Measurements from ENCODE around the gene DYNLRB1.

The DYNLRB1 gene

GRCh38 chr20:34531608-34532265 lies 15.5 kb downstream of the DYNLRB1 start:
- Histone ChIP-seq H3K4me1 (ENCODE audit: control insufficient read depth, low read depth, low read length) (no peaks in the 10 kb centered on the region), H2BK5ac (ENCODE audit: low read length) (no peak overlapping the region), H3K4me3 (ENCODE audit: low read length) (no peak overlapping the region), H3K4me2 (ENCODE audit: low read length) (no peak overlapping the region), H2AK5ac (ENCODE audit: low read length) (no peak overlapping the region), H3K27ac (ENCODE audit: low read depth, low read length) (no peak overlapping the region), H2BK15ac (replicated peaks; ENCODE audit: low read depth) (no peak overlapping the region), H3K79me2 (ENCODE audit: control insufficient read depth, insufficient read depth, low read length) (no peaks in the 10 kb centered on the region), H3K56ac (ENCODE audit: low read length) (no peak overlapping the region), H2BK120ac (ENCODE audit: low read depth, low read length) (no peak overlapping the region), H4K5ac (ENCODE audit: low read length) (no peak overlapping the region), H3K18ac (ENCODE audit: low read length) (no peak overlapping the region), H3K36me3 (ENCODE audit: control insufficient read depth, insufficient read depth, low read length) (peaks cover 15% of the 10 kb centered on the region), H3K23ac (ENCODE audit: low read length) (no peak overlapping the region), H3K27me3 (ENCODE audit: insufficient read depth, low read length, poor library complexity) (no peaks in the 10 kb centered on the region), H3K9ac (ENCODE audit: low read length) (no peak overlapping the region), H3K79me1 (ENCODE audit: low read length) (peaks cover 6% of the 10 kb centered on the region), H3K4ac (ENCODE audit: low read depth, low read length) (no peak overlapping the region), H4K8ac (ENCODE audit: low read depth, low read length) (no peak overlapping the region)
- DNase-seq: no peak
- no CpG with 5 or more reads among the region's 8 CpGs for WGBS (ENCODE audit: extremely low coverage, insufficient coverage, low lambda C conversion rate)

- H3K4me2 ChIP-seq (ENCODE audit: low read length): no peak overlapping the region
- H2BK5ac ChIP-seq (ENCODE audit: low read length): no peak overlapping the region
- WGBS (ENCODE audit: extremely low coverage, insufficient coverage, low lambda C conversion rate): no CpG with 5 or more reads among the region's 8 CpGs
- no peak overlapping the region for H3K4ac ChIP-seq (ENCODE audit: low read depth, low read length)
- DNase-seq: no peak
- no peak overlapping the region for H2BK15ac ChIP-seq (replicated peaks; ENCODE audit: low read depth)
- H3K4me1 ChIP-seq (ENCODE audit: control insufficient read depth, low read depth, low read length): no peaks in the 10 kb centered on the region
- H3K79me2 ChIP-seq (ENCODE audit: control insufficient read depth, insufficient read depth, low read length): no peaks in the 10 kb centered on the region
- H3K56ac ChIP-seq (ENCODE audit: low read length): no peak overlapping the region
- no peak overlapping the region for H2BK120ac ChIP-seq (ENCODE audit: low read depth, low read length)
- H3K9ac ChIP-seq (ENCODE audit: low read length): no peak overlapping the region
- peaks cover 6% of the 10 kb centered on the region for H3K79me1 ChIP-seq (ENCODE audit: low read length)
- H3K4me3 ChIP-seq (ENCODE audit: low read length): no peak overlapping the region
- no peak overlapping the region for H4K5ac ChIP-seq (ENCODE audit: low read length)
- peaks cover 14% of the 10 kb centered on the region for H3K36me3 ChIP-seq (ENCODE audit: control insufficient read depth, insufficient read depth, low read length)
- H3K18ac ChIP-seq (ENCODE audit: low read length): no peak overlapping the region
- H2AK5ac ChIP-seq (ENCODE audit: low read length): no peak overlapping the region
- H4K8ac ChIP-seq (ENCODE audit: low read depth, low read length): no peak overlapping the region
- H3K27me3 ChIP-seq (ENCODE audit: insufficient read depth, low read length, poor library complexity): no peaks in the 10 kb centered on the region
- no peak overlapping the region for H3K27ac ChIP-seq (ENCODE audit: low read depth, low read length)
- H3K23ac ChIP-seq (ENCODE audit: low read length): no peak overlapping the region
Observed at GRCh38 chr20:34532320-34532719, 16.1 kb downstream of the DYNLRB1 start.

- Histone ChIP-seq H3K4ac (ENCODE audit: low read depth, low read length) (no peak overlapping the region), H4K8ac (ENCODE audit: low read depth, low read length) (no peak overlapping the region), H4K5ac (ENCODE audit: low read length) (no peak overlapping the region), H3K4me1 (ENCODE audit: control insufficient read depth, low read depth, low read length) (no peaks in the 10 kb centered on the region), H3K27ac (ENCODE audit: low read depth, low read length) (no peak overlapping the region), H3K23ac (ENCODE audit: low read length) (no peak overlapping the region), H2BK5ac (ENCODE audit: low read length) (no peak overlapping the region), H3K79me2 (ENCODE audit: control insufficient read depth, insufficient read depth, low read length) (no peaks in the 10 kb centered on the region), H2BK15ac (replicated peaks; ENCODE audit: low read depth) (no peak overlapping the region), H3K79me1 (ENCODE audit: low read length) (peaks cover 6% of the 10 kb centered on the region), H2BK120ac (ENCODE audit: low read depth, low read length) (no peak overlapping the region), H2AK5ac (ENCODE audit: low read length) (no peak overlapping the region), H3K4me2 (ENCODE audit: low read length) (no peak overlapping the region), H3K18ac (ENCODE audit: low read length) (no peak overlapping the region), H3K27me3 (ENCODE audit: insufficient read depth, low read length, poor library complexity) (no peaks in the 10 kb centered on the region), H3K9ac (ENCODE audit: low read length) (no peak overlapping the region), H3K56ac (ENCODE audit: low read length) (no peak overlapping the region), H3K36me3 (ENCODE audit: control insufficient read depth, insufficient read depth, low read length) (peaks cover 14% of the 10 kb centered on the region), H3K4me3 (ENCODE audit: low read length) (no peak overlapping the region)
- no peak for DNase-seq
- no CpG with 5 or more reads among the region's 7 CpGs for WGBS (ENCODE audit: extremely low coverage, insufficient coverage, low lambda C conversion rate)
Observed at GRCh38 chr20:34532756-34533155, 16.5 kb downstream of the DYNLRB1 start.

GRCh38 chr20:34534391-34535165 lies 18.4 kb downstream of the DYNLRB1 start:
- no peak overlapping the region for H3K27ac ChIP-seq (ENCODE audit: low read depth, low read length)
- no peak overlapping the region for H3K4me2 ChIP-seq (ENCODE audit: low read length)
- DNase-seq: no peak
- WGBS (ENCODE audit: extremely low coverage, insufficient coverage, low lambda C conversion rate): no CpG with 5 or more reads among the region's 15 CpGs
- no peak overlapping the region for H2AK5ac ChIP-seq (ENCODE audit: low read length)
- no peak overlapping the region for H2BK5ac ChIP-seq (ENCODE audit: low read length)
- no peak overlapping the region for H2BK15ac ChIP-seq (replicated peaks; ENCODE audit: low read depth)
- no peak overlapping the region for H3K23ac ChIP-seq (ENCODE audit: low read length)
- no peak overlapping the region for H2BK120ac ChIP-seq (ENCODE audit: low read depth, low read length)
- peaks cover 6% of the 10 kb centered on the region for H3K79me1 ChIP-seq (ENCODE audit: low read length)
- no peak overlapping the region for H3K18ac ChIP-seq (ENCODE audit: low read length)
- no peak overlapping the region for H4K5ac ChIP-seq (ENCODE audit: low read length)
- no peak overlapping the region for H4K8ac ChIP-seq (ENCODE audit: low read depth, low read length)
- no peaks in the 10 kb centered on the region for H3K27me3 ChIP-seq (ENCODE audit: insufficient read depth, low read length, poor library complexity)
- H3K36me3 ChIP-seq (ENCODE audit: control insufficient read depth, insufficient read depth, low read length): peaks cover 9% of the 10 kb centered on the region
- H3K4me1 ChIP-seq (ENCODE audit: control insufficient read depth, low read depth, low read length): no peaks in the 10 kb centered on the region
- H3K79me2 ChIP-seq (ENCODE audit: control insufficient read depth, insufficient read depth, low read length): no peaks in the 10 kb centered on the region
- no peak overlapping the region for H3K4me3 ChIP-seq (ENCODE audit: low read length)
- H3K4ac ChIP-seq (ENCODE audit: low read depth, low read length): no peak overlapping the region
- H3K56ac ChIP-seq (ENCODE audit: low read length): no peak overlapping the region
- H3K9ac ChIP-seq (ENCODE audit: low read length): no peak overlapping the region

GRCh38 chr20:34535301-34535840 lies 19.1 kb downstream of the DYNLRB1 start:
- H3K27ac ChIP-seq (ENCODE audit: low read depth, low read length): no peak overlapping the region
- no CpG with 5 or more reads among the region's 15 CpGs for WGBS (ENCODE audit: extremely low coverage, insufficient coverage, low lambda C conversion rate)
- H3K36me3 ChIP-seq (ENCODE audit: control insufficient read depth, insufficient read depth, low read length): peaks cover 9% of the 10 kb centered on the region

More at GRCh38 chr20:34535301-34535840, 19.1 kb downstream of the DYNLRB1 start:
- Histone ChIP-seq H3K18ac (ENCODE audit: low read length) (no peak overlapping the region), H3K23ac (ENCODE audit: low read length) (no peak overlapping the region), H3K9ac (ENCODE audit: low read length) (no peak overlapping the region), H2AK5ac (ENCODE audit: low read length) (no peak overlapping the region), H4K5ac (ENCODE audit: low read length) (no peak overlapping the region), H4K8ac (ENCODE audit: low read depth, low read length) (no peak overlapping the region), H3K4ac (ENCODE audit: low read depth, low read length) (no peak overlapping the region), H3K56ac (ENCODE audit: low read length) (no peak overlapping the region), H2BK15ac (replicated peaks; ENCODE audit: low read depth) (no peak overlapping the region), H3K4me2 (ENCODE audit: low read length) (no peak overlapping the region), H3K4me3 (ENCODE audit: low read length) (no peak overlapping the region), H3K79me2 (ENCODE audit: control insufficient read depth, insufficient read depth, low read length) (no peaks in the 10 kb centered on the region), H2BK120ac (ENCODE audit: low read depth, low read length) (no peak overlapping the region), H2BK5ac (ENCODE audit: low read length) (no peak overlapping the region), H3K27me3 (ENCODE audit: insufficient read depth, low read length, poor library complexity) (no peaks in the 10 kb centered on the region), H3K79me1 (ENCODE audit: low read length) (peaks cover 6% of the 10 kb centered on the region), H3K4me1 (ENCODE audit: control insufficient read depth, low read depth, low read length) (no peaks in the 10 kb centered on the region)
- DNase-seq: no peak

All from mesendoderm (in vitro differentiated cells).